GM19238 (cell line): ENCODE measurements around the gene CDC42BPA.
"Not testable (repeated sequence)": the region's sequence is repeated elsewhere in the genome, so short reads cannot be mapped to it uniquely, and the experiment has no call there.

ENCODE experiments used
- DNase-seq: peaks from one replicate; pipeline ENCODE4 v3.0.0; 2011; ENCODE audit warnings: low spot score; ENCODE audit not compliant: insufficient read length

Gene CDC42BPA

DNA sequence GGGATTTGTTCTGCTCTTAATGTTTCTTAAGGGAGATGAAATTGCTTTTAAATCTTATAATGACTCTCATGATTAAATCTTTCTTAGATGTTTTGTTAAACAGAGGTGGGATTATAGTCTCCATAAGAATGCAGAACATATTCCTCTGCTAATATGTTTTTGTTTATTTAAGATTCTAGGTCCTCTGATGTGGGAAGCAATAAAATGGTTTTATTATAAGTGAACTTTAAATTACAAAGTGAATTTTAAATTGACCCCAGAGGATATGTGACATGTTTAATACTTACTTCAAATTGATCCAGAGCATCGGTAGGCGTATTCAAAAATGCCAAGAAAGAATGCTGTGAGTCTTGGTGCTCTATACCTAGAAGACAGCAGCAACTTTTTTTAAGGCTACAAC lies 248.8 kb downstream of the CDC42BPA start:
- DNase-seq = no peak

DNA sequence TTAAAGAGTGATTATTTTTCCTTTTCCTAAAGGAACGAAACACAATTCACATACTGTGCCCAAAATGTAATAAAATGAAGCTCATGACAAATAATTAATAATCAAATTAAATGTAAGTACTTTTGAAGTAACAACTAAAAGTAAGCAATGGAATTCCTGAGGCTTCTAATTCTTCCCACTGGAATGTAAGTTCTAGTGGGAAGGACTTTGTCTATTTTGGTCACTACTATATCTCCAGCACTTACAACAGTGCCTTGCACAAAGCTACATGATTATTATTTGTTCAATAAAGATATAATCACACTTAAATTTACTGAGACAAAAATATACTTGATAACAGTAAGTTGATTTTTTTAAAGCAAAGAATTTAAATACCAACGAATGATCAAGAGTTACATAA lies 249.4 kb downstream of the CDC42BPA start:
- DNase-seq = no peak

DNA sequence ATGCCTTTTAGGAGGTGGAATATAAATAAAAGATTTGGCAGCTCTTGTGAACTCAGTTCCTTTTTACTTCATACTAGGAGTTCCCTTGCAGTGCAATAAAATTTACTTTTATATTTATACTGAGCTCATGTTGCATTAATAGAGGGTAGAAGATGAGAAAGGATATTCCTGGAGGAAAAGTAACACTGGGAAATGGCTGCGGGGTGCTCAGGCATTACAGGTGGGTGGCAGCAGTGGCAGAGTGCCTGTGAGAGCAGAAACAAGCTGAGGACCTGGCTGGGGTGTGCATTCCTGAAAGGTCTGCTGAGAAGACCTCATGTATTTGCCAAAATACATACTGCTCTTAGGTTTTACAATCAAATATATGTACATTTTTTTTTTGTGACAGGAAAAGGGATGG lies 251.3 kb downstream of the CDC42BPA start:
- no peak for DNase-seq

DNA sequence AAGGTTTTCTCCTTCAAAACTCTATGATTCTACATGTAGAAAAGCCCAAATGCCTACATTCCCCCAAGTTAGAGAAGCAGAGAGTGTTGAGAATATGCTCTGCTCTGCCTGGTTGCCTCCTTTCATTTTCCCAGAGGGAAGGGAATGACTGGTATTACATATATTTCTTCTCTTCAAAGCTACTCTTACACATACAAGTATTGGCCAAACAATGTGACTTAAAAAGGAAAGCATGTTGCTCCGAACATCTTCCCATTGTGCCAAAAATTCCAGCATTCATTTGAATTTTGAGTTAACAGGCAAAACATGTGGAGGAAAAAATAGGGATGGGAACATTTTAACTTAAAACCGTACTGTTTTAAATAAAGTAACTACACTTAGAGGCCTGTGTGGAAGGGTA lies 253.0 kb downstream of the CDC42BPA start:
- no peak for DNase-seq

DNA sequence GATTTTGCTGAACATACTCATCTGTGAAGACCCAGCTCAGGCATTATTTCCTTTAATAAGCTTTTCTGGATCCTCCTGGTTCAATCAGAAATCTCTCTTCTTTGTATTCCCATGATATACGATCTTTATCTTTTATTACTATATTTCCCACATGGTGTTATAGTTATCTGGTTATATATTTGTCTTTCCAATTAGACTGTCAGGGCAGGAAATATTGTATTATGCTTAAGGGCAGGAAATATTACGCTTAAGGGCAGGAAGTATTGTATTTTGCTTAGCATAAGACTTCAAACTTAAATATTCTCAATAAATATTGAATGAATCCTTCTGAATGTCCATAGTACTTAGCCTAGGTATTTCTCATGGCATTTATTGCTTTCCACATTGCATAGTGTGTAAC lies 256.0 kb downstream of the CDC42BPA start:
- no peak for DNase-seq

DNA sequence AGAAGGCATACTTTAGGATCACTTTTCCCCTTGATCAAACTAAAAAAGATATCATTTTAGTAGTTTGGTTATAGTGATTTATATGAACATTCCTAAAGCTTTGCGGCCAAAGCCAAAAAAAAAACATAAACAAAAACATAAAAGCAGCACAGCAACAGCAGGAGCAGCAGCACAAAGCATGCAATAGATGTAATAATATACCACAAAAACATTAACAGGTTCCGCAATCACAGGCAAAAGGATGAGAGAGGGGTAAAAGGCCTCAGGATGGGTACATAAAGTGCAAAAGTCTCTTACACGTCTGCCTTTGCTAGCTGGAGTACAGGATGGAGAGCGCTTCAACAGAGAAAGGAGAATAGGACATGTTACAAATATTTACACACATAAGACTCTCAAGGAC lies 259.2 kb downstream of the CDC42BPA start:
- no peak for DNase-seq

DNA sequence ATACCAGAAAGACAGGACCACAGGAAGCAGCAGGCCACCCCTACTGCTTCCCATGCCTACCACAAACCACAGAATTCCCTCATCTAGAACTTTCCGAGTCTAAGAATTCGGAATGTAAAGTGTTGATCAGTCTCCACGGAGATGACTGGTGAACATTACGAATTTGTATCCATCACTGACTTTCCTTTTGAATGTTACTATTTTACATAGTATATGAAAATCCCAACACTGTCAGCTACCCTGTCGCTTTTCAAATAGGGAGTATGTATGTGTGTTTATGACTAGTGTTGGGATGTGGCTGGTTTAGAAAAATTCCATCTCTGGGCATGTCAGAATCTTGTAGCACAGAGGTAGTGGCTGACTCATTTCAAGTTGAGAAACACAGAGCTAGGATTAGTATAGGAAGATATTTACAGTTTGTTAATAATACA lies 260.0 kb downstream of the CDC42BPA start:
- DNase-seq = no peak

DNA sequence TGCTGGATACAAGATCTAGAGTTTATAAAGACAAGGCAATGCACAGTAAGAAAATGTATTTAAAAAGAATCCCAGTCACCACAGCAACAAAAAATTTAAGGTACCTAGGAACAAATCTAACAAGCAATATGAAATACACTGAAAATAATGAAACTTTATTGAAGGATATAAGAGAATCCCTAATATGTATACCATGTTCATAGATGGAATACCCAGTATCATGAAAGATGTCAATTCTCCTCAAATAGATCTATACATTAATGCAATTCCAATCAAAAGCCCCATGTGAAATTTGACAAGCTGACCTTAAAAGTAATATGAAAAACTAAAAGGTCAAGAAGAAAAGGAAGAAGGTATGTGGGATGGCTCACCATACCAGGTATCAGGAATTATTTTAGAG lies 269.0 kb downstream of the CDC42BPA start:
- DNase-seq = no peak

DNA sequence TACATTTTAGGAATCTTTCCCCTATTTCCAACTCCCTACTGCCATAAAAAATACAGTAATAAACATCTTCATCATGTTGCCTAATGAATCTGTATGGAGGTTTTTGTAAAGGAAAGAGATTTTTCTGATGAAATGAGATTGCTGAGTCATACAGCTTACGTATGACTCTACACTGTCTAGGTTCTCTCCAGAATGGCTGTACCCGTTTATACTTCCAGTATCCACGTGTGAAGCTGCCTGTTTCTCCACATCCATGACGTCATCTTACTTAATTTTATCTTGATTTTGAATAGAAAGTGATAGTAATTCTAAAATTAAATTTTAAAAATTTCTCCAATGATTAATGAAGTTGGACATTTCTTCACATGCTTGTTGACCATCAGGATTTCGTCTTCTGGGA lies 274.5 kb downstream of the CDC42BPA start:
- no peak for DNase-seq

DNA sequence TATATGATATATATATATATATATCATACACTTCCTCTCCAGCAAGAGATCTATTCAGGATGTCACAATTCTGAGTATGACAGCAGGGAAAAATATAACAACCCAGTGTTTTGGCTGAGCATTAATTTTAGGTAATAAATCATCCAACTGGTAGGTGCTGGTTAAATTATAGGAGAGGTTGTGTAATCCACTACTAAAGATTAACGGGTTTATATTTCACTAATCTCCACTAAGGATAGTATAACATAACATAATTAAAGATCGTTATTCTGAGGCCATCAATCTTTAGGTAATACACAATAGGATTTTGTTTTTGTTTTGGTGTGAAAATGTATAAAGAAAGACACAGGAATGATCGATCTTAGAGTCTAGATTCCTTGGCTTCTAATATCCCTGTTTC lies 276.0 kb downstream of the CDC42BPA start:
- DNase-seq = no peak

DNA sequence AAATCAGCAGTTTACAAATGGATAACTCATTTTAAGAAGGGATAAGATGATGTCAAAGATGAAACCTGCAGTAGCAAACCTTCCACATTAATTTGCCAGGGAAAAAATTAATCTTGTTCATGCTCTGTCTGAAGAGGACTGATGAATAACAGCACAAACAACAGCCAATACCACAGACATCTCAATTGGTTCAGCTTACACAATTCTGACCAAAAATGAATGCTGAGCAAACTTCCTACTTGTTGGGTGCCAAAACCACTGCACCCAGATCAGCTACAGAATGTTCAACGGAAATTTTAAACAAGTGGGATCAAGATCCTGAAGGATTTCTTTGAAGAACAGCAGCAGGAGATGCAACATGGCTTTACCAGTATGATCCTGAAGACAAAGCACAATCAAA lies 279.9 kb downstream of the CDC42BPA start:
- DNase-seq = no peak

DNA sequence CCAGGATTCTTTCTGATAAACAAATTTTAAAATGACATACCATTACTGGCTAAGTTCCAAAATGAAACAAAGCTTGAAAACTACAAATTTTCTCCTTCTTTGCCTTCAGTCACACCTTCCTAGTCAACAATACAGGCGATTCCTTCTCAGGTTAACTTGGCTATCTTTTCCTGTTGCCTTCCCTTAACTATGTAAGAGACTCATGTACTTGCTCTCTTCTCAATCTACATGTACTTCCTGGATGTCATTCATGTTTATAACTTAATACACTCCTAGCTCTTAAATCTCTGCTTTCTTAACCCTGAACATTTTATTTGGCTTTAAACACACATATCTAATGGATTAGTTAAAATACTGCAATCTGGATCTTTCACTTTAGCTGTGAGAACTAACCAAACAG lies 281.2 kb downstream of the CDC42BPA start:
- no peak for DNase-seq

DNA sequence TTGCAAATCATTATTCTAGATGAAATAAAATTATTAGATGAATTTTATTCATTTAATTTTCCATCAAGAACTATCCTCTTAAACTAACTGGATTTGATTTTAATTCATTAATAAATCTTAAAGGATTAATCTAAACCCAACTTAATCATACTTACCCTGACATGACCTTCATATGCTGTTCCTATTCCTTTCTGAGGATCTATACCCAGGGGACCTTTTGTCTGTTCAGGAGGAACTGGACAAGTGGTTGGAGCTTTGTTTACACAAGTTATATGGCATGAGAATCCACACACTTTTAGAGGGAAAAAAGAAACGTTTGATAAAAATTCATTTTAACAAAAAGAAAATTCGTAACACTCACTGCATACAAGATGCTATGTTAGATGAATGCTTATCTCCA lies 283.0 kb downstream of the CDC42BPA start:
- no peak for DNase-seq

DNA sequence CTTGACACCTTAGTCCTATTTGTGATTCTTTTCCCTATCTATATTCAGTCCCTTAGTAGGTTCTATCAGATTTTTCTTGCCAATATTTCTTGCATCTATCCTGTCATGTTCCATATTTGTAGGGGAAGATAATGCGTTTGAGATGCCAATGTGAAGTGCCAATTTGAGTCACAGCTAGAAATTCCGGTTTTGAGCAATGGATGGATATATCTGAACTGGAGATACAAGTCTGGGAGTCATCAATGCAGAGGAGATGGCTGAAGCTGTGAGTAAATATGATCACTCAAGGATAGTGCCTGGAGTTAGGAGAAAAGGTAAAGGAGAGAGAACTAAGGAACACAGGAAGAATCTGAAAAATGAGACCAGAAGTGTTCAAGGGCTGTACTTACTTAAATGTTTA lies 284.4 kb downstream of the CDC42BPA start:
- DNase-seq = no peak

DNA sequence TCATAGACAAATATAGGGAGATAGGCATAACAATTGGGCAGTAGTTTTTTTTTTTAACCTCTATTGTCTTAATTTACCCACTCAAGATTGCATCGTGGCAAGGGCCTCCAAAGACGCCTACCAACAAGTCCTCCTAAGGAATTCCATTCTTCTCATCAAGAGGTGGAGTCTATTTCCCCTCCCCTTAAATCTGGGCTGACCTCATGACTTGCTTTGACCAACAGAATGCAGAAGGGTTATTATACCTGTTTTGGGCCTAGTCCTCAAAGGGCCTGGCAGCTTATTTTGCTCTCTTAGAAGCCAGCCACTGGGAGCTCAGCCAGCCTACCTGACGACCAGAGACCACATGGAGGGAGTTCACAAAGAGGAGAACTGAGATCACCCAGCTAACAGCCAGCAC lies 285.9 kb downstream of the CDC42BPA start:
- DNase-seq = no peak

DNA sequence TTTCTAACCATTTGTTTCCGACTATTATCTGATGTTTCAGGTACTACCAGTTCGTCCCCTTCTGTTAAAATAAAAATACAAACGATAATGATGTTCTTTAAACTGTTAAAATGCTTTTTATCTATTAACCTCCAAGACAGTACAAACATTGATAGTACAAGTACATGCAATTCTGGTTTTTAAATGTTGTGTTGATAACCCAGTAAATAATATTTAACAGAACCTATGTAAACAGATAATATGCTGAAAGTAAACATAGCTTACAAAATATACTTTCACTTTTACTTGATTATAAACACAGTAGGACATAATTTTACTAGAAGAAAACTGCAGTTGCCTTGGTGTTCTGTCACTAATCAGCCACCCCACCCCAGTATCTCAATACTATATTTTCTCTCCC lies 301.3 kb downstream of the CDC42BPA start:
- DNase-seq = no peak

DNA sequence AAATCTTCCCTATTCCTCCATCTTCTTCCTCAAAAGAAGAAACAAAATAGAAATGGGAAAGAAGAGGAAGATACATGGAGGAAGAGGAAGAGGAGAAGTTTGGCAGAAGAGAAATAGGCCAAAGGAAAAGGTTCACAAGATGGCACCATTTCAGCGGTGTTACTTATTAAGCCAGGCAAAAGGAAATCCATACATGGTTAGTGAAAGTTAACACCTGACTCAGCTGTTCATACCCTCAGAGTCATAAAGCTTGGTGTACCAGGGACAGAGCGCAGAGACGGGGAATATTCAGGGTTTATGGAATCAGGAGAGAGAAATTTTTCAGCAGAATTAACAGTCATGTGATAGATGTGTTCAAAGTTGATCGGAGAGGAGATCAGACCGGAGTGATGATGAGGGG lies 307.6 kb downstream of the CDC42BPA start:
- DNase-seq = no peak

DNA sequence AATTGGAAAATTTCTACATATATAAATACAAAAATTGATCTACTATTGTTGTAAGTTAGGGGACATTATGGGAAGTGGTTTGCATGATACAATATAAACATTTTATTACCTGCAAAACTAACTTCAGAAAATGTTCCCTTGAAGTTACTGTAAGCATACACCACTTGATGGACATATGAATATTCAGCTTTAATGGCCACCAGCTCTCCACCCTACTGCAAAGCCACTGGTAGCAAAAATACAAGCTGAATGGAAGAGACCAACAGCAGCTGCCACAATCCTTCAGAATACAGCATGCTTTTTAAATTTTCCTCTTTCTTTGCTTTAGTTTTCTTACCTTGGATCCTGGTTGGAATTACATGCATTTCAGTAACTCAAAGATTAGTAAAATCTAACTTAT lies 308.4 kb downstream of the CDC42BPA start:
- DNase-seq = no peak

DNA sequence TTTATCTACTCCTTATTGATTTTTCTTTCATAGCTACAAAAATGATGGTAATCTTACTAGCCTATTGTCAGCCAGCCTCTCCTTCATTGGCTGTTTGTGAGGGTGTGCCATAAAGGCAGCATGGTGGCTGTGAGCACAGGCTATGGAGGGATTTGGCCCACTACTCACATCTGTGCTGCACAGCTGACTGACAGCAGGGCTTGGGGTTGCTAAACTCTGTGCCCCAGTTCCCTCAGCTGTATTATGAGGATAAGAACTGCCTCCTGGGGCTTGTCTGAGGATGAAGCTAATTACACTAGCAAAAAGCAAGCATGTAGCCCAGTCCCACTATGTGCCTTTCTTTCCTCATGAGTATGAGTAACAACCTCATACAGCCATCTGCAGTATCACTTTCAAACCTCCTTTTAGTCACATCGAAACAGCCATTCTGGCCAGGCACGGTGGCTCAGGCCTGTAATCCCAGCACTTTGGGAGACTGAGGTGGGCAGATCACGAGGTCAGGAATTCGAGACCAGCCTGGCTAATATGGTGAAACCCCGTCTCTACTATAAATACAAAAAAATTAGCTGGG lies 312.0 kb downstream of the CDC42BPA start:
- DNase-seq = no peak

DNA sequence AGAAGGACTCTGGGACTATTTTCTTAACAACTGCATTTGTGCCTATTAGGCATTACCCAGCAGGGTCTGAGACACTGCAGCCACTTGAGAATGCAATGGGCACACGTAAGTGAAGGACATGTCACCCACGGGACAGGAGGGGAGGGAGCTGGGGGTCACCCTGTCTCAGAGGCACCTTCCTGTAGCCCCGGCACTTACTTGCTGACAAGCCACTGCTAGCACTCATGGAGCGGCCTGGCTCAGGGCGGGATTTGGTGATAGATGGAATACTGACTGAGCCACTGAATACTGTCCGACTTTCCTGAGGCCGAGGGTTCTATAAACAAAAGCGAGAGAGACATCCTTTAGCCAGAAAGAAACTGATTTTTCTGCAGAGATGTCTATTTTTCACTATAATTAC lies 313.5 kb downstream of the CDC42BPA start:
- DNase-seq = no peak

DNA sequence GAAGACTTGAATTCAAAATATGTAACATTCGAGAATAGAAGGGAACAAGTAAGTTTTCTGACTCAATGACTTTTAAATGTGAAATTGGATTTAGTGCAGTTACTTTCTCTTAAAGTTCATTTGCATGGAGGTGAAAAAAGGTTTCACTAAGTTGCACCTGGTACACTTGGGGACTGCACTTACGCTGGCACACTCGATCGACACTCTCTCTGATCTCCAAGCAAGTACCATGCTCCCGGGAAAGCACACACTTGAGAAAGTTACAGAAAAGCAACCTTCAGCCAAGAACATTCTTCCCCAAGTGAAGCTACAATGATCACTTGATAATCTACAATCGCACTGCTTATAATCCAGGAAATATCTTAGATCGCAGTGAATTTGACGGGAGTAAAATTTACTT lies 315.1 kb downstream of the CDC42BPA start:
- DNase-seq = no peak

DNA sequence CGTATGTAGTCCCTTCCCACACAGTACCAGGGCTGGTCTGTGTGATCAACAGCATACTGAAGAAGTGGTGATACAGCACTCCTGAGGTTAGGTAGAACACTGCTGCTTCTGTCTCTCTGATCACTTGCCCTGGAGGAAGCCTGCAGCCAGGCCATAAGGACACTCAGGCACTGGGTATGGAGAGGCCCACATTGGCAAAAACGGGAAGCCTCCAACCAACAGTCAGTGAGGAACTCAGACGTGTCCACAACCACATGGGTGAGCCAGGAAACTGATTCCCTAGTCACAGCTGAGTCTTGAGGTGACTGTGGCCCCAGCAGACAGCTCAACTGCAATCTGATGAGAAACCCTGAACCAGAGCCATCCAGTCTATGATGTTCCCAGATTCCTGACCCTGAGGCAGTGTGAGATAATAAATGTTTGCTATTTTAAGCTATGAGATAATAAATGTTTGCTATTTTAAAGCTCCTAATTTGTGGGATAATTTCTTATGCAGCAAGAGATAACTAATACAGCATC lies 315.7 kb downstream of the CDC42BPA start:
- no peak for DNase-seq

DNA sequence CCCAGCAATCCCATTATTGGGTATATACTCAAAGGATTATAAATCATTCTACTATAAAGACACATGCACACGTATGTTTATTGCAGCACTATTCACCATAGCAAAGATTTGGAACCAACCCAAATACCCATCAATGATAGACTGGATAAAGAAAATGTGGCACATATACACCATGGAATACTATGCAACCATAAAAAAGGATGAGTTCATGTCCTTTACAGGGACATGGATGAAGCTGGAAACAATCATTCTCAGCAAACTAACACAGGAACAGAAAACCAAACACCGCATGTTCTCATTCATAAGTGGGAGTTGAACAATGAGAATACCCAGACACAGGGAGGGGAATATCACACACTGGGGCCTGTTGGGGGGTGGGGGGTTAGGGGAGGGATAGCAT lies 318.7 kb downstream of the CDC42BPA start:
- DNase-seq = not testable (repeated sequence)
